Measurements from ENCODE around the gene ZNF618.
A peak's percentile ranks its signal among the peaks of the same experiment; 100 is the strongest.

Gene ZNF618

GRCh38 chr9:113935677-113936380 lies 59.7 kb downstream of the ZNF618 start:
- DNase-seq = no peak

- DNase-seq = no peak
Measured at GRCh38 chr9:113940077-113940476, 64.0 kb downstream of the ZNF618 start.

- no peak for DNase-seq
Measured at GRCh38 chr9:113941056-113941455, 64.9 kb downstream of the ZNF618 start.

GRCh38 chr9:113941526-113941925 lies 65.4 kb downstream of the ZNF618 start:
- no peak for DNase-seq

- DNase-seq = no peak
Measured at GRCh38 chr9:113943112-113944009, 67.3 kb downstream of the ZNF618 start.

- no peak for DNase-seq
Measured at GRCh38 chr9:113945784-113946183, 69.7 kb downstream of the ZNF618 start.

GRCh38 chr9:113946496-113947115 lies 70.5 kb downstream of the ZNF618 start:
- no peak for DNase-seq

GRCh38 chr9:113947941-113948340 lies 71.8 kb downstream of the ZNF618 start:
- DNase-seq = no peak

GRCh38 chr9:113948891-113949570 lies 72.9 kb downstream of the ZNF618 start:
- no peak for DNase-seq

GRCh38 chr9:113949571-113950078 lies 73.5 kb downstream of the ZNF618 start:
- no peak for DNase-seq

- no peak for DNase-seq
Measured at GRCh38 chr9:113950195-113951031, 74.3 kb downstream of the ZNF618 start.

- no peak for DNase-seq
Measured at GRCh38 chr9:113951032-113951372, 74.9 kb downstream of the ZNF618 start.

GRCh38 chr9:113952676-113953075 lies 76.6 kb downstream of the ZNF618 start:
- no peak for DNase-seq

GRCh38 chr9:113953531-113953930 lies 77.4 kb downstream of the ZNF618 start:
- DNase-seq = no peak

GRCh38 chr9:113954591-113954990 lies 78.5 kb downstream of the ZNF618 start:
- DNase-seq = no peak

- DNase-seq = peak; percentile 23
Measured at GRCh38 chr9:113955076-113955752, 79.1 kb downstream of the ZNF618 start.

GRCh38 chr9:113956901-113957300 lies 80.8 kb downstream of the ZNF618 start:
- DNase-seq = no peak

GRCh38 chr9:113957351-113957750 lies 81.2 kb downstream of the ZNF618 start:
- DNase-seq = no peak

- DNase-seq = no peak
Measured at GRCh38 chr9:113957821-113958341, 81.8 kb downstream of the ZNF618 start.

- no peak for DNase-seq
Measured at GRCh38 chr9:113958556-113958955, 82.4 kb downstream of the ZNF618 start.

GRCh38 chr9:113960768-113961167 lies 84.7 kb downstream of the ZNF618 start:
- DNase-seq = no peak
